PFSK-1 (cell line): Measurements from ENCODE around the gene RHOBTB3.

Source experiments
- POLR2AphosphoS5 ChIP-seq: IDR thresholded peaks from 2 replicates; pipeline ENCODE4 v1.6.1; 2012; ENCODE audit warnings: low read depth, mild to moderate bottlenecking, control low read depth, low read length, moderate library complexity
- SIN3A ChIP-seq: IDR thresholded peaks from 2 replicates; pipeline ENCODE4 v1.6.1; 2012; ENCODE audit warnings: mild to moderate bottlenecking, low read length, moderate library complexity, borderline replicate concordance; ENCODE audit not compliant: insufficient read depth
- TF ChIP-seq, protein P1 (sequence below), 2 experiments: IDR thresholded peaks; 2 replicates each; pipeline versions ENCODE4 v1.6.1 to v1.8.0; 2011 to 2012; ENCODE audit warnings: low read depth in 2 of 2, low read length in 2 of 2, control low read depth in 1 of 2, inconsistent platforms in 1 of 2, mild to moderate bottlenecking in 1 of 2, moderate library complexity in 1 of 2; ENCODE audit not compliant: insufficient read depth in 1 of 2

DNA sequence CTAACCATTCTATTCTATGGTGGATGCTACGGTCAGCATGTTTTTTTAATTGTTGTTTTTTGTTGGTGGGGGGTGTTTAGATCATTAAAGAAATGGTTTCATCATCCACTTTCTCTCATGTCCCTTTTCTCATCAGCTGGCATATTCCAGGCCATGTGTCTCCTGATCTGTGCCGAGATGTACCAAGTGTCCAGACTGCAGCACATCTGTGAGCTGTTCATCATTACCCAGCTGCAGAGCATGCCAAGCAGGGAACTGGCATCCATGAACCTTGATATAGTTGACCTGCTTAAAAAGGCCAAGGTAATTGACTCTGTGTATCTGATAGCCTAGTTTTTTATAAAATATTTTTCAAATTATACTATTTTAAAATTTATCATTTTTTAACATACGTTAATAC lies 52.5 kb downstream of the RHOBTB3 start:
- TF ChIP-seq POLR2AphosphoS5 (no peak), SIN3A (no peak)
- TF ChIP-seq, protein P1, sequence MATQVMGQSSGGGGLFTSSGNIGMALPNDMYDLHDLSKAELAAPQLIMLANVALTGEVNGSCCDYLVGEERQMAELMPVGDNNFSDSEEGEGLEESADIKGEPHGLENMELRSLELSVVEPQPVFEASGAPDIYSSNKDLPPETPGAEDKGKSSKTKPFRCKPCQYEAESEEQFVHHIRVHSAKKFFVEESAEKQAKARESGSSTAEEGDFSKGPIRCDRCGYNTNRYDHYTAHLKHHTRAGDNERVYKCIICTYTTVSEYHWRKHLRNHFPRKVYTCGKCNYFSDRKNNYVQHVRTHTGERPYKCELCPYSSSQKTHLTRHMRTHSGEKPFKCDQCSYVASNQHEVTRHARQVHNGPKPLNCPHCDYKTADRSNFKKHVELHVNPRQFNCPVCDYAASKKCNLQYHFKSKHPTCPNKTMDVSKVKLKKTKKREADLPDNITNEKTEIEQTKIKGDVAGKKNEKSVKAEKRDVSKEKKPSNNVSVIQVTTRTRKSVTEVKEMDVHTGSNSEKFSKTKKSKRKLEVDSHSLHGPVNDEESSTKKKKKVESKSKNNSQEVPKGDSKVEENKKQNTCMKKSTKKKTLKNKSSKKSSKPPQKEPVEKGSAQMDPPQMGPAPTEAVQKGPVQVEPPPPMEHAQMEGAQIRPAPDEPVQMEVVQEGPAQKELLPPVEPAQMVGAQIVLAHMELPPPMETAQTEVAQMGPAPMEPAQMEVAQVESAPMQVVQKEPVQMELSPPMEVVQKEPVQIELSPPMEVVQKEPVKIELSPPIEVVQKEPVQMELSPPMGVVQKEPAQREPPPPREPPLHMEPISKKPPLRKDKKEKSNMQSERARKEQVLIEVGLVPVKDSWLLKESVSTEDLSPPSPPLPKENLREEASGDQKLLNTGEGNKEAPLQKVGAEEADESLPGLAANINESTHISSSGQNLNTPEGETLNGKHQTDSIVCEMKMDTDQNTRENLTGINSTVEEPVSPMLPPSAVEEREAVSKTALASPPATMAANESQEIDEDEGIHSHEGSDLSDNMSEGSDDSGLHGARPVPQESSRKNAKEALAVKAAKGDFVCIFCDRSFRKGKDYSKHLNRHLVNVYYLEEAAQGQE (IDR thresholded peaks at IDR 0.05; ENCODE audit: insufficient read depth in 1 of 2, low read depth in 2 of 2, low read length in 2 of 2), result no peak
